Adrenal gland (tissue), 5 donors: ENCODE data around the gene DNMBP.

Source experiments
- CTCF ChIP-seq, 6 experiments: fragments of 450-650 bp in 4 of 6; fragments of 200-600 bp in 2 of 6; sonication (generic) in 1 of 6; IDR thresholded peaks; 1 replicate in 5 of 6; 2 replicates in 1 of 6; pipeline versions ENCODE4 v1.5.1 to v1.8.0; 2016 to 2021; ENCODE audit warnings: antibody characterized with exemption in 6 of 6, mild to moderate bottlenecking in 2 of 6, moderate library complexity in 1 of 6
- POLR2A ChIP-seq, 2 donors: fragments of 450-650 bp; IDR thresholded peaks; one replicate each; pipeline ENCODE4 v1.6.1; 2017; ENCODE audit warnings: antibody characterized with exemption in 2 of 2, mild to moderate bottlenecking in 2 of 2, moderate library complexity in 1 of 2
- donor health status: DM: no; HTN: no; CAD: no.

- TF ChIP-seq CTCF (IDR thresholded peaks at IDR 0.05) (no peak), POLR2A (IDR thresholded peaks at IDR 0.05) (no peak)
Measured at GRCh38 chr10:99895867-99896266, 113.9 kb downstream of the DNMBP start.
